ENCODE measurements around the gene ERI3. TPM values are rescaled to one million over a fixed set of nuclear protein-coding genes. Genes with fewer than 3 reads are reported as not detected.

ERI3 gene
- total RNA-seq, 2 donors from 2014 or later: 71.9 to 92.1 TPM

- H3K4me1 ChIP-seq (ENCODE audit: control insufficient read depth, insufficient read depth, low read length): peaks cover 3% of the 10 kb centered on the region
- H3K27me3 Mint-ChIP-seq (ENCODE audit: insufficient read depth): no peaks in the 10 kb centered on the region
- peaks cover 8% of the 10 kb centered on the region for H3K4me1 Mint-ChIP-seq
- H3K9me3 Mint-ChIP-seq: no peaks in the 10 kb centered on the region
- WGBS, 2 experiments (ENCODE audit: insufficient coverage in 1 of 2, insufficient read length in 1 of 2): 40 to 80% methylated on average over 1 to 3 of the region's 3 CpGs
- no peak overlapping the region for H3K4me3 ChIP-seq (ENCODE audit: low read length)
- peaks cover 9% of the 10 kb centered on the region for H3K36me3 ChIP-seq (ENCODE audit: control insufficient read depth, insufficient read depth, low read length)
- H3K27ac Mint-ChIP-seq: no peak overlapping the region
- no peak overlapping the region for H3K4me3 Mint-ChIP-seq
- no peaks in the 10 kb centered on the region for H3K27me3 ChIP-seq (ENCODE audit: control insufficient read depth, insufficient read depth, low read length, poor library complexity, severe bottlenecking)
- no peak for TF ChIP-seq CTCF (conservative IDR thresholded peaks at IDR 0.05)
- H3K27ac ChIP-seq (ENCODE audit: low read depth, low read length): peak overlapping the region; percentile 14
- peaks cover 11% of the 10 kb centered on the region for H3K36me3 Mint-ChIP-seq (ENCODE audit: low read depth)
- H3K9ac ChIP-seq (ENCODE audit: extremely low read depth, low read length, poor library complexity, severe bottlenecking): no peak overlapping the region
- no peaks in the 10 kb centered on the region for H3K9me3 ChIP-seq (ENCODE audit: control insufficient read depth, low read length)
- DNase-seq: no peak
Measured at GRCh38 chr1:44275991-44276405, 79.1 kb downstream of the ERI3 start.

GRCh38 chr1:44275296-44275962, 79.6 kb downstream of the ERI3 start:
- peak overlapping the region; percentile 14 for H3K27ac ChIP-seq (ENCODE audit: low read depth, low read length)
- TF ChIP-seq CTCF (conservative IDR thresholded peaks at IDR 0.05): no peak
- no peaks in the 10 kb centered on the region for H3K9me3 Mint-ChIP-seq
- H3K27me3 ChIP-seq (ENCODE audit: control insufficient read depth, insufficient read depth, low read length, poor library complexity, severe bottlenecking): no peaks in the 10 kb centered on the region
- H3K4me3 Mint-ChIP-seq: no peak overlapping the region
- no peak overlapping the region for H3K9ac ChIP-seq (ENCODE audit: extremely low read depth, low read length, poor library complexity, severe bottlenecking)
- no peak overlapping the region for H3K4me3 ChIP-seq (ENCODE audit: low read length)
- H3K9me3 ChIP-seq (ENCODE audit: control insufficient read depth, low read length): no peaks in the 10 kb centered on the region
- H3K36me3 Mint-ChIP-seq (ENCODE audit: low read depth): peaks cover 9% of the 10 kb centered on the region
- WGBS, 2 experiments (ENCODE audit: insufficient coverage in 1 of 2, insufficient read length in 1 of 2): 87 to 90% methylated on average over 5 to 6 of the region's 6 CpGs
- H3K4me1 Mint-ChIP-seq: peaks cover 14% of the 10 kb centered on the region
- H3K36me3 ChIP-seq (ENCODE audit: control insufficient read depth, insufficient read depth, low read length): peaks cover 9% of the 10 kb centered on the region
- H3K27me3 Mint-ChIP-seq (ENCODE audit: insufficient read depth): no peaks in the 10 kb centered on the region
- H3K27ac Mint-ChIP-seq: no peak overlapping the region
- H3K4me1 ChIP-seq (ENCODE audit: control insufficient read depth, insufficient read depth, low read length): peaks cover 7% of the 10 kb centered on the region
- DNase-seq: no peak

GRCh38 chr1:44273560-44274350, 81.3 kb downstream of the ERI3 start:
- WGBS, 2 experiments (ENCODE audit: insufficient coverage in 1 of 2, insufficient read length in 1 of 2): 95 to 100% methylated on average over 5 to 6 of the region's 6 CpGs
- no peaks in the 10 kb centered on the region for H3K27me3 Mint-ChIP-seq (ENCODE audit: insufficient read depth)
- no peak overlapping the region for H3K4me3 Mint-ChIP-seq
- no peak for DNase-seq
- H3K36me3 Mint-ChIP-seq (ENCODE audit: low read depth): peaks cover 6% of the 10 kb centered on the region
- Histone ChIP-seq H3K9me3 (ENCODE audit: control insufficient read depth, low read length) (no peaks in the 10 kb centered on the region), H3K9ac (ENCODE audit: extremely low read depth, low read length, poor library complexity, severe bottlenecking) (no peak overlapping the region), H3K27ac (ENCODE audit: low read depth, low read length) (no peak overlapping the region), H3K4me3 (ENCODE audit: low read length) (no peak overlapping the region), H3K4me1 (ENCODE audit: control insufficient read depth, insufficient read depth, low read length) (peaks cover 9% of the 10 kb centered on the region), H3K27me3 (ENCODE audit: control insufficient read depth, insufficient read depth, low read length, poor library complexity, severe bottlenecking) (no peaks in the 10 kb centered on the region), H3K36me3 (ENCODE audit: control insufficient read depth, insufficient read depth, low read length) (peaks cover 5% of the 10 kb centered on the region)
- H3K9me3 Mint-ChIP-seq: no peaks in the 10 kb centered on the region
- peaks cover 24% of the 10 kb centered on the region for H3K4me1 Mint-ChIP-seq
- no peak overlapping the region for H3K27ac Mint-ChIP-seq
- TF ChIP-seq CTCF (conservative IDR thresholded peaks at IDR 0.05): no peak

Data from endodermal cell (in vitro differentiated cells).